ENCODE data around the gene KIAA0513.

The KIAA0513 gene

DNA sequence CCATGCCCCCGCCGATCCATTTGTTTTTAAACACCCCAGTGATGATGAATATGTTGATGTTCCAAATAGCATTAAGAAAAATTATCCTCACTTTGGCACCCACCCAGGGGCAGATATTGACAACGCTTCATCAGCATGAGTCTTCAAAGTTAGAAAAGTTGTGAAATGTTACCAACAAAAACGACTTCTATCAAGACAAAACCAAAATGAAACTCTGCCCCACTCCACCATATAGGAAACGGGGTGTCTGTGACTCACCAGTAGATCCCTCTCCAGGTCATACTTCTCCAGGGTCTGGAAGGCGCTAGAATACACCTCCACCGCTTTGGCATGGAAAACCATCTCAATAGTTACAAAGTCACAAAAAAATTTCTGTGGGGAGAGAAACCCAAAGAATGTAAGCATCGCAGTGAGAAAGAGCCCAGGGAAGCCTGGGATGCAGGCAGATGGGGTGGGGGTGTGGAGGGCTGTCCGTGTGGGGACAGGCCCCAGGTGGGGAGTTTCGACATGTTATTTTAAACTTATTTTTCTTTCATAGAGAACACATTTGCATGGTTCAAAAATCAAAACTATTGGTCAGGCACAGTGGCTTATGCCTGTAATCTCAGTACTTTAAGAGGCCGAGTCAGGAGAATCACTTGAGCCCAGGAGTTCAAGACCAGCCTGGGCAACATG, 74.5 kb downstream of the KIAA0513 start:
- TF ChIP-seq, protein P1, sequence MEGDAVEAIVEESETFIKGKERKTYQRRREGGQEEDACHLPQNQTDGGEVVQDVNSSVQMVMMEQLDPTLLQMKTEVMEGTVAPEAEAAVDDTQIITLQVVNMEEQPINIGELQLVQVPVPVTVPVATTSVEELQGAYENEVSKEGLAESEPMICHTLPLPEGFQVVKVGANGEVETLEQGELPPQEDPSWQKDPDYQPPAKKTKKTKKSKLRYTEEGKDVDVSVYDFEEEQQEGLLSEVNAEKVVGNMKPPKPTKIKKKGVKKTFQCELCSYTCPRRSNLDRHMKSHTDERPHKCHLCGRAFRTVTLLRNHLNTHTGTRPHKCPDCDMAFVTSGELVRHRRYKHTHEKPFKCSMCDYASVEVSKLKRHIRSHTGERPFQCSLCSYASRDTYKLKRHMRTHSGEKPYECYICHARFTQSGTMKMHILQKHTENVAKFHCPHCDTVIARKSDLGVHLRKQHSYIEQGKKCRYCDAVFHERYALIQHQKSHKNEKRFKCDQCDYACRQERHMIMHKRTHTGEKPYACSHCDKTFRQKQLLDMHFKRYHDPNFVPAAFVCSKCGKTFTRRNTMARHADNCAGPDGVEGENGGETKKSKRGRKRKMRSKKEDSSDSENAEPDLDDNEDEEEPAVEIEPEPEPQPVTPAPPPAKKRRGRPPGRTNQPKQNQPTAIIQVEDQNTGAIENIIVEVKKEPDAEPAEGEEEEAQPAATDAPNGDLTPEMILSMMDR (IDR thresholded peaks at IDR 0.05) = no peak
- Histone ChIP-seq H3K4me3 (ENCODE audit: low read depth, low read length) (no peak overlapping the region), H3K4me2 (ENCODE audit: low read length) (no peak overlapping the region), H3K9ac (no peak overlapping the region), H3K36me3 (ENCODE audit: control insufficient read depth, insufficient read depth, low read length) (no peaks in the 10 kb centered on the region), H3K79me2 (no peaks in the 10 kb centered on the region), H2AFZ (no peak overlapping the region), H3K4me1 (no peaks in the 10 kb centered on the region), H3K27me3 (ENCODE audit: control insufficient read depth, insufficient read depth, low read length) (no peaks in the 10 kb centered on the region), H3K9me3 (ENCODE audit: control insufficient read depth, low read length) (no peaks in the 10 kb centered on the region), H3K27ac (no peak overlapping the region)

DNA sequence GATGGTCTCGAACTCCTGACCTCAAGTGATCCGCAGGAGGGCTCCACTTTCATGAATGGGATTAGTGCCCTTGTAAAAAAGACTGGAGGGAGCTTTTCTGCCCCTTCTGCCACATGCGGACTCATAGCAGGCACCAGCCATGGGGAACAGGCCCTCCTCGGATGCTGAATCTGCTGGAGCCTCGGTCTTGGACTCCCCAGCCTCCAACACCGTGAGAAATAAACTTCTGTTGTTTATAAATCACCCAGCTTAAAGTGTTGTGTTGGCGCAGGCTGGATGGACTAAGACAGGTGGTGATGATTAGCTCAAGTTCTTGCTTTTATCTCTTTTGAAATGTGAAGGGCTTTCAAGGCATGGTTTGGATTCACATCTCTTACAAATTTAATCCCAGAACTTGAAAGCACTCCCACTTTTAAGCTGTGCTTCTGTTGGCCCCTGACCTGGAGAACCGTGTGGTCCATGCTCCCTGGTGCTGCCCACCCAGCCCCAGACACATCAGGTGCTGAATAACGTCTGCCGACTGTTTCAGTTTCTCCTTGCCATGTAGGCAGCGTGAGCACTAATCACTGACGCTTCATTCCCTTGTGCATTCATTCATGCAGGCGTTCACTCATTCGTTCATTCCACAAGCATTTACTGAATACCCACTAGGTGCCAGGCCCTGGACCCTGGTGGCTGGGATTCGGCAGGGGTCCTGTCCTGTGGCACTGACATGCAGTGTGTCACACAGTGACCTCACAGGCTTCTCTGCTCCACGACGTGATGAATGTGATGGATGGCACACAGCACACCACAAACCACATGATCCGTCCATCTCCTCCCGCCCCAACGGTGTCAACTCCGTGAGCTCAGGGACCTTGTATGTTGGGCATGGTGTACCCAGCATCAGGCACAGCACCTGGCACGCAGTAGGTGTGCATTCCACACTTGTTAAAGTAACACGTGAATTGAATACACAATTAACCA, 75.8 kb downstream of the KIAA0513 start:
- H3K4me2 ChIP-seq (ENCODE audit: low read length) = no peak overlapping the region
- no peaks in the 10 kb centered on the region for H3K9me3 ChIP-seq (ENCODE audit: control insufficient read depth, low read length)
- no peaks in the 10 kb centered on the region for H3K27me3 ChIP-seq (ENCODE audit: control insufficient read depth, insufficient read depth, low read length)
- no peak overlapping the region for H2AFZ ChIP-seq
- H3K9ac ChIP-seq = no peak overlapping the region
- H3K4me3 ChIP-seq (ENCODE audit: low read depth, low read length) = no peak overlapping the region
- TF ChIP-seq, protein P1 (IDR thresholded peaks at IDR 0.05) = no peak
- no peaks in the 10 kb centered on the region for H3K36me3 ChIP-seq (ENCODE audit: control insufficient read depth, insufficient read depth, low read length)
- no peak overlapping the region for H3K27ac ChIP-seq
- H3K79me2 ChIP-seq = no peaks in the 10 kb centered on the region
- no peaks in the 10 kb centered on the region for H3K4me1 ChIP-seq

DNA sequence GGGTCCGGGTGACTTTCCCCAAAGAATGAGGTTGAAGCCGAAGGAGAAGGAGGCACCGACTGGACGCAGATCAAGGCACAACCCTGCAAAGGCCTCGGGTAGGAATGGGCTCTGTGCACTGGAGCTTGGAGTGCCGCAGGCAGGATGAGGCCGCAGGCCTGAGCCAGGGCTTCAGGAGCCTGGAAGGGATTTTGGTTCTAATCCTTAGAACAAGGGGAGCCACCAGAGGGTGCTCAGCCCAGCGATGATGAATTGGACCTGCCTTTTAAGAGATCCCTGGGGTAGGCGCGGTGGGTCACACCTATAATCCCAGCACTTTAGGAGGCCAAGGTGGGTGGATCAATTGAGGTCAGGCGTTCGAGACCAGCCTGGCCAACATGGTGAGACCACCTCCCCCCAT, 76.6 kb downstream of the KIAA0513 start:
- no peak overlapping the region for H3K4me2 ChIP-seq (ENCODE audit: low read length)
- H3K9ac ChIP-seq = no peak overlapping the region
- H3K4me1 ChIP-seq = no peaks in the 10 kb centered on the region
- H2AFZ ChIP-seq = no peak overlapping the region
- no peaks in the 10 kb centered on the region for H3K9me3 ChIP-seq (ENCODE audit: control insufficient read depth, low read length)
- no peak overlapping the region for H3K27ac ChIP-seq
- no peaks in the 10 kb centered on the region for H3K79me2 ChIP-seq
- H3K4me3 ChIP-seq (ENCODE audit: low read depth, low read length) = no peak overlapping the region
- H3K27me3 ChIP-seq (ENCODE audit: control insufficient read depth, insufficient read depth, low read length) = no peaks in the 10 kb centered on the region
- TF ChIP-seq, protein P1 (IDR thresholded peaks at IDR 0.05) = no peak
- no peaks in the 10 kb centered on the region for H3K36me3 ChIP-seq (ENCODE audit: control insufficient read depth, insufficient read depth, low read length)

DNA sequence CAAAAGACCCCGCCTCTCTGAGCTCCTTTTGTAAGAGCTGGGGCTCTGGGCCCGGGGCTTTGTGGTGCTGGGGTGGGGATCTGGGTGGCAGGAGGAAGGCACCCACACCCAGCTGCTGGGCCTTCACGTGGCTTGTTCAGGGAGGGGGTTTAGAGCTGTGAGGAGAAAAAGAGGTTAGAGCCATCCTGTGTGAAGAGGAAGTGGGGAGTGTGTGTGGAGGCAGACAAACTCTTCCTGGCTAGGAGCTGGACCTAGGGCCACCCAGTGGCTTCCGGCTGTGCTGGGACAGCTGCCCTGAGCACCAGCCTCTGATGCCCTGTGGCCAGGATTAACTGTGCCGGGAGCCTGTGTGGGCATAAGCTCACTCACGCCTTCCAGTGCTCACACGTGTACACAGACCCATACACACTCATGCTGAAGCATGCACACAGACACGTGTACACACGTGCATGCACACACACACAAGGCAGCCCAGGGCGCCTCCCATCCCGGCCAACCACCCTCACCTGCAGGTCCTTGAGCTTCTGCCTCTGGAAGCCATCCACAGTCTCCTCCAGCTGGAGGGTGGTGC, 77.3 kb downstream of the KIAA0513 start:
- no peaks in the 10 kb centered on the region for H3K9me3 ChIP-seq (ENCODE audit: control insufficient read depth, low read length)
- H2AFZ ChIP-seq = no peak overlapping the region
- no peak overlapping the region for H3K9ac ChIP-seq
- no peak overlapping the region for H3K4me3 ChIP-seq (ENCODE audit: low read depth, low read length)
- H3K4me2 ChIP-seq (ENCODE audit: low read length) = no peak overlapping the region
- no peaks in the 10 kb centered on the region for H3K27me3 ChIP-seq (ENCODE audit: control insufficient read depth, insufficient read depth, low read length)
- no peaks in the 10 kb centered on the region for H3K4me1 ChIP-seq
- no peak overlapping the region for H3K27ac ChIP-seq
- TF ChIP-seq, protein P1 (IDR thresholded peaks at IDR 0.05) = no peak
- H3K79me2 ChIP-seq = no peaks in the 10 kb centered on the region
- H3K36me3 ChIP-seq (ENCODE audit: control insufficient read depth, insufficient read depth, low read length) = no peaks in the 10 kb centered on the region
